Activated T-helper 2 cell treated with anti-CD3 and anti-CD28 coated beads, Interferon-gamma antibody, Interleukin-2, Interleukin-4, amounts not matched to agents 10 μg/mL and 5 μg/mL and 100 μg/mL, durations not matched to agents 14 hours and 24 hours and 36 hours (primary cell): ENCODE measurements around the gene ADA. TPM values are rescaled to one million over a fixed set of nuclear protein-coding genes. Genes with fewer than 3 reads are reported as not detected.

Source experiments
- DNase-seq: peaks from one replicate; pipeline ENCODE4 v3.0.0; 2021; ENCODE audit warnings: low spot score
- H3K27ac Mint-ChIP-seq: one replicate; pipeline ENCODE4 v1.8.0; 2021; ENCODE audit warnings: mixed read lengths
- H3K27me3 Mint-ChIP-seq: one replicate; pipeline ENCODE4 v1.8.0; 2021; ENCODE audit warnings: low read depth, mixed read lengths
- H3K36me3 Mint-ChIP-seq: one replicate; pipeline ENCODE4 v1.8.0; 2021; ENCODE audit warnings: low read depth, mixed read lengths
- H3K4me1 Mint-ChIP-seq: one replicate; pipeline ENCODE4 v1.8.0; 2021; ENCODE audit warnings: low read depth, mixed read lengths
- H3K4me3 Mint-ChIP-seq: one replicate; pipeline ENCODE4 v1.8.0; 2021; ENCODE audit warnings: low read depth, mild to moderate bottlenecking, moderate library complexity, mixed read lengths
- H3K9me3 Mint-ChIP-seq: one replicate; pipeline ENCODE4 v1.8.0; 2021; ENCODE audit warnings: mixed read lengths
- intact Hi-C: fragments of 100-400 bp; cut with micrococcal nuclease; formaldehyde crosslinking; loops from one replicate; pipeline ENCODE4 v1.15.1; 2023
- total RNA-seq: library from RNA; stranded (reverse); gene quantifications from 2 replicates; pipeline ENCODE4 v1.2.3, GENCODE V29; 2022

Gene ADA
- total RNA-seq, 1 donor from 2014 or later = 33.3 TPM

DNA sequence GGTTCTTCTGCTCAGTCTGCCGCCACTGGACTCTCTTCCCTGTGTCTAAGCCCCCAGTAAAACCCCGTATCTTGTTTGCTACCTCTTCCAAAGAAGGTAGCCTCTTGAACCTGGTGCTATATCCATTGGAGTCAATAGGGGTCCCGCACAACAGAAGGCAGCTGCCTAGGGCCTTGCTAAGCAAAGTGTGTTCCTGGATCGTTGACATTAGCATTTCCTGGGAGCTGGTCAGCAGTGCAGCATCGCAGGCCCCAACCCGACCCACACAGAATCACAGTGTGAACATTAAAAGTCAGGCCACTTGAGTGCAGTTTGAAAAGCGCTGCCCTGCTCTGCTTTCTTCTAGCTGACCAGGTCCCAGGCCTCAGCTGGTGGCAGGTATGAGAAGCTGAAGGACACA, 2.9 kb downstream of the ADA start:
- Mint-ChIP-seq H3K27me3 (peaks cover 2% of the 10 kb centered on the region), H3K27ac (peak overlapping the region; percentile 30), H3K9me3 (no peaks in the 10 kb centered on the region), H3K4me1 (peaks cover 64% of the 10 kb centered on the region), H3K4me3 (no peak overlapping the region), H3K36me3 (peaks cover 9% of the 10 kb centered on the region)
- intact Hi-C loops = loop anchor here (5.0 kb wide), 1 partner anchor 319 kb away; the partner anchor contains the start of gene STK4
- DNase-seq = no peak

- peaks cover 66% of the 10 kb centered on the region for H3K4me1 Mint-ChIP-seq
- peaks cover under 1% of the 10 kb centered on the region for H3K27me3 Mint-ChIP-seq
- DNase-seq = no peak
- H3K36me3 Mint-ChIP-seq = peaks cover 4% of the 10 kb centered on the region
- H3K27ac Mint-ChIP-seq = no peak overlapping the region
- intact Hi-C loops = loop anchor here (5.0 kb wide), 1 partner anchor 319 kb away; the partner anchor contains the start of gene STK4
- no peaks in the 10 kb centered on the region for H3K9me3 Mint-ChIP-seq
- no peak overlapping the region for H3K4me3 Mint-ChIP-seq
Observed at GRCh38 chr20:44648068-44648467, 3.4 kb downstream of the ADA start.

DNA sequence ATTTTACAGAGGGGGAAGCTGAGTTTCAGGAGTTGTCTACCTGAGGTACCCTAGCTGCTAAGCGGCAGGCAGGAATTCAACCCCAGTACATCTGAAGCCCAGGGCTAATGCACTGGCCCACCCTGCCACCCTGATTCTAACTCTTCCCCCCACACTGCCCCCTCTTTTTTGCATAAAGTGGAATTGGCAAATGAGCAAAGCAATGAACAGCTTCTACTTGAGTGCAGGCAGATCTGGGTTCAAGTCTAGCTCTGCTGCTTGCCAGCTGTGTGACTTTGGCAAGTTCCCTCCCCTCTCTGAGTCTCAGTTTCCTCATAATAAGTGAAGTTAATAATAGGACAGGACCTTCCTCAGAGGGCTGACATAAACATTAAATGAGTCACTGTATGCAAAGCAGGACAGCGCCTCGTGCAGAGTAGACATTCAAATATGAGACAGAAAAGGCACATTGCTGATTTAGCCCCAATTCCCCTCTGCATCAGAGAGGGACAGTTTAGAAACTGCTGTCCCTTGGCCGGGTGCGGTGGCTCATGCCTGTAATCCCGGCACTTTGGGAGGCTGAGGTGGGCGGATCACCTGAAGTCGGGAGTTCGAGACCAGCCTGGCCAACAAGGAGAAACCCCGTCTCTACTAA, 4.7 kb downstream of the ADA start:
- H3K27ac Mint-ChIP-seq = peak overlapping the region; percentile 86
- no peaks in the 10 kb centered on the region for H3K27me3 Mint-ChIP-seq
- intact Hi-C loops = loop anchor here (2.0 to 5.0 kb wide), 2 partner anchors 70 to 321 kb away; partner anchors contain the start of gene STK4
- H3K4me1 Mint-ChIP-seq = peaks cover 73% of the 10 kb centered on the region
- peak overlapping the region; percentile 56 for H3K4me3 Mint-ChIP-seq
- no peaks in the 10 kb centered on the region for H3K36me3 Mint-ChIP-seq
- DNase-seq = no peak
- H3K9me3 Mint-ChIP-seq = no peaks in the 10 kb centered on the region

- intact Hi-C loops = loop anchor here (2.0 to 5.0 kb wide), 2 partner anchors 69 to 321 kb away; partner anchors contain the start of gene STK4
Observed at GRCh38 chr20:44646023-44646640, 5.4 kb downstream of the ADA start.

GRCh38 chr20:44644667-44645131, 6.8 kb downstream of the ADA start:
- peaks cover 15% of the 10 kb centered on the region for H3K36me3 Mint-ChIP-seq
- H3K9me3 Mint-ChIP-seq = no peaks in the 10 kb centered on the region
- DNase-seq = peak; percentile 29
- H3K27ac Mint-ChIP-seq = peak overlapping the region; percentile 88
- intact Hi-C loops = loop anchor here (5.0 kb wide), 3 partner anchors 38 to 323 kb away; partner anchors contain the start of genes STK4 and YWHAB
- H3K4me1 Mint-ChIP-seq = peaks cover 77% of the 10 kb centered on the region
- H3K27me3 Mint-ChIP-seq = no peaks in the 10 kb centered on the region
- H3K4me3 Mint-ChIP-seq = peak overlapping the region; percentile 43

More at GRCh38 chr20:44646023-44646640, 5.4 kb downstream of the ADA start:
- Mint-ChIP-seq H3K9me3 (no peaks in the 10 kb centered on the region), H3K4me3 (peak overlapping the region; percentile 56), H3K27ac (peak overlapping the region; percentile 86), H3K27me3 (no peaks in the 10 kb centered on the region), H3K36me3 (peaks cover 4% of the 10 kb centered on the region), H3K4me1 (peaks cover 78% of the 10 kb centered on the region)
- peak; percentile 32 for DNase-seq

- no peak for DNase-seq
- intact Hi-C loops = loop anchor here (5.0 kb wide), 2 partner anchors 38 to 243 kb away; partner anchors contain the start of gene YWHAB
- Mint-ChIP-seq H3K9me3 (no peaks in the 10 kb centered on the region), H3K36me3 (peaks cover 18% of the 10 kb centered on the region), H3K4me1 (peaks cover 74% of the 10 kb centered on the region), H3K4me3 (no peak overlapping the region), H3K27me3 (no peaks in the 10 kb centered on the region), H3K27ac (peak overlapping the region; percentile 88)
Observed at GRCh38 chr20:44644230-44644617, 7.3 kb downstream of the ADA start.

GRCh38 chr20:44643596-44644229, 7.8 kb downstream of the ADA start:
- Mint-ChIP-seq H3K27me3 (no peaks in the 10 kb centered on the region), H3K4me1 (peaks cover 69% of the 10 kb centered on the region), H3K36me3 (peaks cover 23% of the 10 kb centered on the region), H3K9me3 (no peaks in the 10 kb centered on the region), H3K4me3 (peak overlapping the region; percentile 4), H3K27ac (peak overlapping the region; percentile 88)
- DNase-seq = peak; percentile 35
- intact Hi-C loops = loop anchor here (5.0 kb wide), 2 partner anchors 39 to 244 kb away; partner anchors contain the start of gene YWHAB

- Mint-ChIP-seq H3K27ac (peak overlapping the region; percentile 87), H3K27me3 (no peaks in the 10 kb centered on the region), H3K9me3 (no peaks in the 10 kb centered on the region), H3K4me3 (no peak overlapping the region), H3K4me1 (peaks cover 63% of the 10 kb centered on the region), H3K36me3 (peaks cover 26% of the 10 kb centered on the region)
- no peak for DNase-seq
- intact Hi-C loops = loop anchor here (5.0 kb wide), 2 partner anchors 39 to 244 kb away; partner anchors contain the start of gene YWHAB
Observed at GRCh38 chr20:44643154-44643519, 8.4 kb downstream of the ADA start.

- Mint-ChIP-seq H3K27ac (peak overlapping the region; percentile 87), H3K9me3 (no peaks in the 10 kb centered on the region), H3K27me3 (no peaks in the 10 kb centered on the region), H3K4me1 (peaks cover 60% of the 10 kb centered on the region), H3K36me3 (peaks cover 31% of the 10 kb centered on the region), H3K4me3 (peak overlapping the region; percentile 14)
- intact Hi-C loops = loop anchor here (1.0 to 5.0 kb wide), 3 partner anchors 10 to 245 kb away; partner anchors contain the start of gene YWHAB
- DNase-seq = no peak
Observed at GRCh38 chr20:44642203-44643153, 9.0 kb downstream of the ADA start.

DNA sequence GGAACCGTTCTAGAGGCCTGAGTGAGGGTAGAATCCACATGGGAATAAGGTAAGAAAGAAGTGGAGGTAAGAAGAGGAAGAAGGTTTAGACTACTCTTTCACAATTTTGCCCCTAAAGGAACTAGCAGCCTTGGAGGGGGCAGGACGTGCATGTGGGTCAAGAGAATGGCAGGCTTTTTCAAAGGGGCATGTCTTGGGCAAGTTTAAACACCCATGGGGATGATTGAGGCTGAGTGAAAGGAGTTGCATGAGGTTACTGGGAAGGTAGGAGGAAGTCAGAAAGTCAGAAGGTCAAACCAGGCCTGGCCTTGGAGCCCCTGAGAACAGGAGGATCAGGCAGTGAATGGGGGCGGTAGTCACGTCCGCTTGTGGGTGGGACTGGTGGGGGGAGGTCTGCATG, 10.2 kb downstream of the ADA start:
- Mint-ChIP-seq H3K4me1 (peaks cover 51% of the 10 kb centered on the region), H3K36me3 (peaks cover 41% of the 10 kb centered on the region), H3K4me3 (no peak overlapping the region), H3K27ac (peak overlapping the region; percentile 77), H3K27me3 (no peaks in the 10 kb centered on the region), H3K9me3 (no peaks in the 10 kb centered on the region)
- DNase-seq = no peak
- intact Hi-C loops = loop anchor here (5.0 kb wide), 2 partner anchors 41 to 246 kb away; partner anchors contain the start of gene YWHAB

- intact Hi-C loops = loop anchor here (5.0 kb wide), 2 partner anchors 42 to 247 kb away; partner anchors contain the start of gene YWHAB
- DNase-seq = no peak
- Mint-ChIP-seq H3K27ac (peak overlapping the region; percentile 77), H3K9me3 (no peaks in the 10 kb centered on the region), H3K4me1 (peaks cover 43% of the 10 kb centered on the region), H3K36me3 (peaks cover 48% of the 10 kb centered on the region), H3K4me3 (no peak overlapping the region), H3K27me3 (no peaks in the 10 kb centered on the region)
Observed at GRCh38 chr20:44640522-44640921, 11.0 kb downstream of the ADA start.
